SH-SY5Y (cell line): ENCODE data around the gene INTS3.

Experiments used
- GATA2 ChIP-seq: IDR thresholded peaks from 2 replicates; pipeline ENCODE4 v1.6.1; 2011; ENCODE audit warnings: mild to moderate bottlenecking, low read depth, low read length
- GATA3 ChIP-seq: IDR thresholded peaks from 2 replicates; pipeline ENCODE4 v1.6.1; 2011; ENCODE audit warnings: low read depth, mild to moderate bottlenecking, low read length, moderate library complexity

GRCh38 chr1:153735090-153735420 lies 7.2 kb downstream of the INTS3 start:
- TF ChIP-seq GATA3 = no peak
- TF ChIP-seq GATA2 = no peak
